Activated B cell treated with CpG ODN at 0.5 μM for 24 hours (primary cell): ENCODE data around the gene CCL4. TPM values are rescaled to one million over a fixed set of nuclear protein-coding genes. Genes with fewer than 3 reads are reported as not detected.
"Not testable (repeated sequence)": the region's sequence is repeated elsewhere in the genome, so short reads cannot be mapped to it uniquely, and the experiment has no call there.

Experiments
- ATAC-seq: fragments of 200-7000 bp; cut with Tn5 transposase; one replicate; pipeline ENCODE4 v1.10.0; 2021; ENCODE audit warnings: low read depth, mild to moderate bottlenecking, moderate library complexity
- CTCF ChIA-PET: fragments of 350-600 bp; sonication (Branson Sonifier 250); formaldehyde crosslinking; loops from one replicate; lab custom pipeline; 2021; ENCODE audit warnings: antibody characterized with exemption; lab: Charles Lee
- POLR2A ChIA-PET: fragments of 350-600 bp; sonication (Branson Sonifier 250); formaldehyde crosslinking; loops from one replicate; lab custom pipeline; 2021; ENCODE audit warnings: antibody characterized with exemption; lab: Charles Lee
- DNase-seq: peaks from one replicate; pipeline ENCODE4 v3.0.0; 2022
- H3K27ac Mint-ChIP-seq: one replicate; pipeline ENCODE4 v1.8.0; 2020; ENCODE audit warnings: mixed read lengths
- H3K27me3 Mint-ChIP-seq: one replicate; pipeline ENCODE4 v1.8.0; 2021; ENCODE audit warnings: mixed read lengths
- H3K36me3 Mint-ChIP-seq: one replicate; pipeline ENCODE4 v1.8.0; 2021; ENCODE audit warnings: low read depth, mixed read lengths
- H3K4me1 Mint-ChIP-seq: one replicate; pipeline ENCODE4 v1.8.0; 2021; ENCODE audit warnings: mixed read lengths
- H3K4me3 Mint-ChIP-seq: one replicate; pipeline ENCODE4 v1.8.0; 2020; ENCODE audit warnings: mild to moderate bottlenecking, mixed read lengths
- H3K9me3 Mint-ChIP-seq: one replicate; pipeline ENCODE4 v1.8.0; 2020; ENCODE audit warnings: mixed read lengths
- CTCF ChIP-seq: fragments of 200-600 bp; IDR thresholded peaks from one replicate; pipeline ENCODE4 v1.8.0; 2022; ENCODE audit warnings: antibody characterized with exemption, mild to moderate bottlenecking
- intact Hi-C: fragments of 100-400 bp; cut with micrococcal nuclease; formaldehyde crosslinking; loops from one replicate; pipeline ENCODE4 v1.15.1; 2024
- total RNA-seq: library from RNA; stranded (reverse); gene quantifications from 2 replicates; pipeline ENCODE4 v1.2.3, GENCODE V29; 2022

CCL4 gene
- total RNA-seq, 1 donor from 2014 or later: 68.8 TPM

- Mint-ChIP-seq H3K36me3 (no peaks in the 10 kb centered on the region), H3K4me3 (no peak overlapping the region), H3K27me3 (peaks cover 3% of the 10 kb centered on the region), H3K4me1 (peaks cover 21% of the 10 kb centered on the region), H3K9me3 (peaks cover 22% of the 10 kb centered on the region), H3K27ac (no peak overlapping the region)
- no peak for TF ChIP-seq CTCF
- POLR2A ChIA-PET: no interaction called here
- intact Hi-C loops: no loop called here
- ATAC-seq: no peak
- no peak for DNase-seq
- CTCF ChIA-PET: no interaction called here
Measured at GRCh38 chr17:36112572-36112971, 8.9 kb downstream of the CCL4 start.

DNA sequence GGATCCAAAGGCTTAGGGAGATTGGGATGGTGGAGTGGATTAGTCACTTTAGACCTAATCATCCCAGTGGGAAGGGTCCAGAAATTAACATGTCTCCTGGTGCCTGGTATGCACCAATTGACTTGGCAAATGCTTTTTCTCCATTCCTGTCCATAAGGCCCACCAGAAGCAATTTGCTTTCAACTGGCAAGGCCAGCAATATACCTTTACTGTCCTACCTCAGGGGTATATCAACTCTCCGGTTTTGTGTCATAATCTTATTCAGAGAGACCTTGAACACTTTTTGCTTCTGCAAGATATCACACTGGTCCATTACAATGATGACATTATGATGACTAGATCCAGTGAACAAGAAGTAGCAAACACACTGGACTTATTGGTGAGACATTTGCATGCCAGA lies 9.5 kb downstream of the CCL4 start:
- intact Hi-C loops, H3K4me3 Mint-ChIP-seq, ATAC-seq, H3K27me3 Mint-ChIP-seq, H3K36me3 Mint-ChIP-seq, CTCF ChIA-PET, DNase-seq, POLR2A ChIA-PET, H3K27ac Mint-ChIP-seq: not testable (repeated sequence)
- peaks cover 26% of the 10 kb centered on the region for H3K4me1 Mint-ChIP-seq
- peaks cover 22% of the 10 kb centered on the region for H3K9me3 Mint-ChIP-seq

DNA sequence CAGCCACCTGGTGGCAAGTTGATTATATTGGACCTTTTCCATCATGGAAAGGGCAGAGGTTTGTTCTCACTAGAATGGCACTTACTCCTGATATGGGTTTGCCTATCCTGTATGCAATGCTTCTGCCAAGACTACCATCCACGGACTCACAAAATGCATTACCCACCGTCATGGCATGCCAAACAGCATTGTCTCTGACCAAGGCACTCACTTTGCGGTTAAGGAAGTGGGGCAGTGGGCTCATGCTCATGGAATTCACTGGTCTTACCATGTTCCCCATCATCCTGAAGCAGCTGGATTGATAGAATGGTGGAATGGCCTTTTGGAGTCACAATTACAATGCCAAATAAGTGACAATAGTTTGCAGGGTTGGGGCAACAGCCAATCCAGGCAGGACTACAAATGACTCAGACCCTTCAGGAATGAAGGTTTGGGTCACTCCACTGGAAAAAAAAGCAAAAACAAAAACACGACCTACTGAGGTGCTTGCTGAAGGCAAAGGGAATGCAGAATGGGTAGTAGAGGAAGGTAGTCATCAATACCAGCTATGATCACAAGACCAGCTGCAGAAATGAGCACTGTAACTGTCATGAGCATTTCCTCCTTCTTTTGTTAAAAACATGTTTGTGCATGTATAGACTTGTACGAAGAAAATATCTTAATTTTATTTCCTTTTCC lies 11.5 kb downstream of the CCL4 start:
- H3K27ac Mint-ChIP-seq, H3K4me3 Mint-ChIP-seq, CTCF ChIA-PET, H3K36me3 Mint-ChIP-seq, POLR2A ChIA-PET, H3K27me3 Mint-ChIP-seq, DNase-seq, ATAC-seq, intact Hi-C loops: not testable (repeated sequence)
- Mint-ChIP-seq H3K4me1 (peaks cover 36% of the 10 kb centered on the region), H3K9me3 (peaks cover 22% of the 10 kb centered on the region)

- POLR2A ChIA-PET, H3K36me3 Mint-ChIP-seq, DNase-seq, H3K27ac Mint-ChIP-seq, H3K4me3 Mint-ChIP-seq, CTCF ChIA-PET, ATAC-seq, intact Hi-C loops: not testable (repeated sequence)
- peaks cover 11% of the 10 kb centered on the region for H3K27me3 Mint-ChIP-seq
- H3K4me1 Mint-ChIP-seq: peaks cover 31% of the 10 kb centered on the region
- peaks cover 22% of the 10 kb centered on the region for H3K9me3 Mint-ChIP-seq
Measured at GRCh38 chr17:36115649-36115977, 12.0 kb downstream of the CCL4 start.

GRCh38 chr17:36117505-36118382 lies 14.1 kb downstream of the CCL4 start:
- H3K9me3 Mint-ChIP-seq: peaks cover 9% of the 10 kb centered on the region
- POLR2A ChIA-PET: interaction anchor here (1.0 to 1.9 kb wide), 3 partner anchors 10 to 15 kb away, joined by 3 to 10 read pairs (median 3); no protein-coding TSS in a partner anchor
- no peaks in the 10 kb centered on the region for H3K36me3 Mint-ChIP-seq
- TF ChIP-seq CTCF: no peak
- CTCF ChIA-PET: interaction anchor here (0.5 to 1.7 kb wide), 4 partner anchors 29 to 136 kb away, joined by 3 to 6 read pairs (median 3); no protein-coding TSS in a partner anchor
- ATAC-seq: no peak
- intact Hi-C loops: loop anchor here (1.0 kb wide), 2 partner anchors 10 to 13 kb away; no protein-coding TSS in a partner anchor
- DNase-seq: no peak
- no peak overlapping the region for H3K27ac Mint-ChIP-seq
- H3K4me3 Mint-ChIP-seq: no peak overlapping the region
- H3K4me1 Mint-ChIP-seq: peaks cover 25% of the 10 kb centered on the region
- H3K27me3 Mint-ChIP-seq: peaks cover 12% of the 10 kb centered on the region

DNA sequence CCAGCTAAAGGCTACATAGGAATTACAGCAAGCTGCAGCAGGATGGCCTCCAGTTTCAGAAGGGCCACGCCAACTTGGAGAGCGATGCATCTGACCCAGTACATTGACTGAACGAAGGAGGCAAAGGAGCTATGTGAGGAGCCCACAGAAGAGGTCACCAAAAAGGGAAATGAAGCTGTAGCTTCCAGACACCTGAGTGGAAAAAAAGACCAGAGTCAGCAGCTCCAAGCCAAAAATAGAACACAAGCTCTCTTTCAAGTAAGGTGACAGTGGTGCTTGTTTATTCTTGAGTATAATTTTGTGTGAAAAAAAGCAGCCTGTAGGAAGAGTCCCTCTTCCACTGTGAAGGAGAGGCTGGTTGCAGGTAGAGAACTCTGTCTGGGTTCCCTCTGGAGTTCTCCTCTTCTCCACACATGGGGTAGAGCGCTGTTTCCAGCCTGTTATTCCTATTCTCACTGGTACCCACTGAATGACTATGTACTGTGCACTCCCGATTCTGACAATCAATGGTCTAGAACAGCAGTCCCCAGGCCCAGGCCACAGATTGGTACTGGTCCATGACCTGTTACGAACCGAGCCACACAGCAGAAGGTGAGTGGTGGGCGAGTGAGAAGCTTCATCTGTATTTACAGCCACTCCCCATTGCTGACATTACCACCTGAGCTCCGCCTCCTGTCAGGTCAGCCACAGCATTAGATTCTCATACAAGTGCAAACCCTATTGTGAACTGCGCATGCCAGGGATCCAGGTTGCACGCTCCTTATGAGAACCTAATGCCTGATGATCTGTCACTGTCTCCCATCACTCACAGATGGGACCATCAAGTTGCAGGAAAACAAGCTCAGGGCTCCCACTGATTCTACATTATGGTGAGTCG lies 15.1 kb downstream of the CCL4 start:
- Mint-ChIP-seq H3K36me3 (no peaks in the 10 kb centered on the region), H3K27ac (no peak overlapping the region), H3K4me3 (peak overlapping the region; percentile 17), H3K27me3 (peaks cover 12% of the 10 kb centered on the region), H3K4me1 (peaks cover 25% of the 10 kb centered on the region), H3K9me3 (peaks cover 4% of the 10 kb centered on the region)
- ChIA-PET POLR2A (interaction anchor here (0.6 to 1.9 kb wide), 6 partner anchors 9 to 34 kb away, joined by 3 to 10 read pairs (median 3); partner anchors contain the start of gene CCL3), CTCF (interaction anchor here (0.5 to 1.7 kb wide), 3 partner anchors 28 to 137 kb away, joined by 3 to 6 read pairs (median 3); no protein-coding TSS in a partner anchor)
- TF ChIP-seq CTCF: no peak
- intact Hi-C loops: loop anchor here (1.0 kb wide), 1 partner anchor 12 kb away; no protein-coding TSS in a partner anchor
- ATAC-seq: no peak
- no peak for DNase-seq
